Stimulated activated CD8-positive, alpha-beta memory T cell treated with anti-CD3 and anti-CD28 coated beads, Interleukin-4, amount 100 ng/mL, for 48 hours (primary cell): Measurements from ENCODE around the gene AKAP6.
"Not testable (repeated sequence)": the region's sequence is repeated elsewhere in the genome, so short reads cannot be mapped to it uniquely, and the experiment has no call there.

Experiments used
- DNase-seq: peaks from one replicate; pipeline ENCODE4 v3.0.0-alpha.2; 2020

Gene AKAP6

DNA sequence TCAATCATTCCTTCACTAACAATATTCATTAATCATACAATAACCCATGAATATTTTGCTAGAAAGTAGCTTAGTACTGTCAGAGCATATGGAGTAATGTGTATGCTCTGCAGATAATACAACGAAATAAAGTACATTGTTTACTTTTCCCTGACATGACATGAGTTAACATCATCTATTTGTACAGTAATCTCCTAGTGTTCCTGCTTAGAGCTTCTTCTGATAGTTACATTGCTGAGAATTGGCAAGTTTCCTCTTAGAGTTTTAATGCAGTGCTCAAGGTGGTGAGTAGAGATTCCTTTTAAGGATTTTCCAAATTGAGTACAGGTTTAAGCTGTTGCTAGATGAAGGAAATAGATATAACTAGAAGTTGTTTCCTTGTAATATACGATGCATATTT, 445.1 kb downstream of the AKAP6 start:
- no peak for DNase-seq

GRCh38 chr14:32779840-32780239, 450.7 kb downstream of the AKAP6 start:
- no peak for DNase-seq

DNA sequence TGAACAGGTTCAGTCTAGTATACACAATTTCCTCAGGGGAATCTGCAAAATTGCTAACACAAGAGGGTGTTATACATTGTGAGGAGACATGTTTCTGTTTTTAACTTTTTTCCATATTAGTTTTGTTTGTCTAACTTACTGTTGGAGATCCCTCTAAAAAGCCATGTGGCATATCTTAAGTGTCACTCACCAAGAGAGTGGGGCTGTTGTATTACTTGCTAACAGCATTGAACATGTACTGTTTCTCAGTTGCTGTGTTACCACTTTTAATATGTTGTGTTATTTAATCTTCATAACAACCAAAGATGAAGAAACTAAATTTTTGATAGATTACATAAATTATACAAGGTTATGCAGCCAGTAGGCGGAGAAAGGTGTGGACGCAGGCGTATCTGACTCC, 455.3 kb downstream of the AKAP6 start:
- DNase-seq: no peak

DNA sequence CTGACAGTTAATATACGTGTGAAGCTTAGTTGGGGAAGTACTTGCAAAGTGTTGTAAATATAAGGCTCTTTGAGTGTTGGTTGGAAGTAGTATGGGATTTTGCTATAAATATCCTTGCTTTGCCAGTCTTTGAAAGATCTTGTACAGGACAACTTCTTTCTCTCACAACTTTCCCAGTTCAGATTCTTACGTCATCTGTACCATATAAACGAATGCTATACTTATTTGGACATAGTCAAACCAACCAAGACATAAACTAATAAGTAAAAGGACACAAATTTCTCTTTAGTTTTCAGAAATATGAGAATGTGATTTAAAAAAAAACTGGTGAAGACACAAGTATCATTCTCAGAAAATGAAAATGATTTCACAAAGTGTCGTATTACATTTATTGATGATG, 456.5 kb downstream of the AKAP6 start:
- DNase-seq: no peak

- DNase-seq: no peak
Measured at GRCh38 chr14:32786886-32787285, 457.8 kb downstream of the AKAP6 start.

DNA sequence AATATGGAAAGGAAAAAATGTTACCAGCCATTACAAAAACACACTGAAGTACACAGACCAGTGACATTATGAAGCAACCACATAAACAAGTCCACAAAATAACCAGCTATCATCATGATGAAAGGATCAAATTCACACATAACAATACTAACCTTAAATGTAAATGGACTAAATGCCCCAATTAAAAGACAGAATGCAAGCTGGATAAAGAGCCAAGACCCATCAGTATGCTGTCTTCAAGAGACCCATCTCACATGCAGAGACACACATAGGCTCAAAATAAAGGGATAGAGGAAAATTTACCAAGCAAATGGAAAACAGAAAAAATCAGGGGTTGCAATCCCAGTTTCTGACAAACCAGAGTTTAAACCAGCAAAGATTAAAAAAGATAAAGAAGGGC, 463.9 kb downstream of the AKAP6 start:
- not testable (repeated sequence) for DNase-seq

DNA sequence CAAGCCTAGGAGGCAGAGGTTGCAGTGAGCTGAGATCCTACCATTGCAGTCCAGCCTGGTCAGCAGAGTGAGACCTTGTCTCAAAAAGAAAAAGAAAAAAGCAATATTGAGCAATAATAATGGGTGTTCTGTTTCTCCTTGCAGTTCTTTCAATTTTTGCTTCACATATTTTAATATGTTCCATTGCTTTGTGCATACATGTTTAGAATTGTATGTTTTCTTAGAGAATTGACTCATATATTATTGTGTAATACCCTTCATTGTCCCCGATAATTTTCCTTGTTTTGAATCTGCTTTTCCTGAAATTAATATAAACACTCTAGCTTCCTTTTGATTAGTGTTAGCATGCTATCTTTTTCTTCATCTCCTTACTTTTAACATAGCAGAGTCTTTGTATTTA, 471.2 kb downstream of the AKAP6 start:
- no peak for DNase-seq

GRCh38 chr14:32802295-32802694, 473.2 kb downstream of the AKAP6 start:
- no peak for DNase-seq

DNA sequence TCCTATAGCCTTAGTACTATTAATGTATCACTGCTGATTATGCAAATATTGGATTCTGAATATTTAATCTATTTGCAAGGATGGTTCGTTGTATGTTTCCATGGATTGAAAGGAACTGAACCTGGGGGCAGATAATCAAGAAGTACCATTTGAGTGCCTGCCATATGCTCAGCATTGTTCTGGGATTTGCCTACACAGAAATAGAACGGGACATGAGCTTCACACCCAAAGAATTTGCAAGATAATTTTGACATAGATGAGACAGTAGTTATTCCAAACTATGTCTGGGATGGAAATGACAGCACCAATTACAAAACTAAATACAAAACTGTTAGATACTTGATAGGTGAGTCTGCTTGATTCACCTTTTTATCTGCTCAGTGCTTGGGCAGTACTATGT, 476.9 kb downstream of the AKAP6 start:
- DNase-seq: no peak

GRCh38 chr14:32808644-32809043, 479.5 kb downstream of the AKAP6 start:
- DNase-seq: no peak

- DNase-seq: no peak
Measured at GRCh38 chr14:32809255-32809654, 480.2 kb downstream of the AKAP6 start.

DNA sequence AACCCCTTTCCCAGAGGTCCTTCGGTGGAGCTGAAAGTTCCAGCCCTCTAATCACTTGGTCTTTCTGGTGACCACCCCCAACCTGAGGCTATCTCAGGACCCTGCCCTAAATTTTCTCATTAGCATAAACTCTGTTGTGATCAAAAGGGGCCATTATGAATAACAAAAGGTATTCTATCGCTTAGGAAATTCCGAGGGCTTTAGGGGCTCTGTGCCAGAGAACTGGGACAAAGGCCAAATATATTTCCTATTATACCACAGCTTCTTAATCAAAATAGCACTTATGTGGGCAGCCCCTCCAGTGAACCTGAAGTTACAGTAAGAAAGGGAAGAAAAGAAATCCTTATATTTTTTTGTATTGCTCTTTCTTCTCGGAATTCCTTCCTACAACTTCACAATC, 484.3 kb downstream of the AKAP6 start:
- no peak for DNase-seq

GRCh38 chr14:32814721-32815120, 485.6 kb downstream of the AKAP6 start:
- DNase-seq: no peak

DNA sequence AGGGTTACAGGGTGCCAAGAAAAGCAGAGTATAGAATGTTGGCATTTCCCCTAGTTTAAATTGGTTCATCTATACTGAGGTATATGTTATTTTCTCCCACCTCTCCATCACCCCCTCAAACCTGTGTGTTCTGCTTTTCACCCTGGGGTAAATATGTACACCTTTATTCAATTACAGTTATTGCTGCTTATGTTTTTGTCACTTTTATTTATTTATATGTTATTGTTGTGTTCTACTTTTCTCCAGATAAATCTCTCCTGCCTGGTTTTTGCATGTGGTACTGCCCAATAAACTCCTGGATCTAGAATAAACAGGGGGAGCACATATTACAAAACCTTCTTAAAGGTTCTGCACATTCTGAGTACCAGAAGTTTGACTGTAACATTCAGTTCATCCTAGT, 487.5 kb downstream of the AKAP6 start:
- DNase-seq: no peak

DNA sequence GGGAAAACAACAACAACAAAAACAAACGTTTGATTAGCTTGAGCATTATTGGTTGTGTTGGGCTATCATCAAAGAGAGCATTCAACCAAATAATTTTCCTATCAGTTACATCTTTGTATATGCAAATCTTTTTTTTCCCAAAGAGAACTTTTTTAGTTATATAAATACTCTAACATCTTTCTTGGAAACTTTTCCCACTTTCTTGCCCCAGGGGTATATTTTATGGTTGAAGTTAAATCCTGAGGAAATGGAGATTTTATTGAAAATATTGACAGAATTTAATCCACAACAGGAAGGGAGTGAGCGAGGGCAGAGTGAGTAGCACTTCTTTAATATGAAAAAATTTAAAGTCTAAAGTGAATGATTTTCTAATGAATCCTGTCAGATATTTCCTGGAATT, 488.7 kb downstream of the AKAP6 start:
- DNase-seq: no peak

GRCh38 chr14:32818581-32818980, 489.5 kb downstream of the AKAP6 start:
- DNase-seq: no peak

DNA sequence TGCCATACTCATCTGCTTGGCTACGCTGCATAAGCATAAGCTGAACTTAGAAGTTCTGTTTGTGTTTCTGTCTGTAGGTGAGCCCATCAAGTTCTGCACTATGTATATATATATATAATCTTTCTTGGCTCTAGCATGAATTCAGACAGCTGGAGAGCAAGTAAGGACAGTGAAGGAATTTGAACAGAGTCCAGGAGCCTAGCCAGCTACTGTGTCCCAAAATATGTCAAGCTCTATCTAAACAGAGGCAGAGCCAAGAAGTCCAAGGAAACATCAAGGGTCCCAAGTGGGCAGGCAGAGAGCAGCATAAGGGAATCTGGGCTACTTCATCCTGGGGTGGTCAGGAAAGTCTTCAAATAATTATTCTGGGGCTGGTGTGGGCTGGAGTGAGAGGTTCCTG, 491.1 kb downstream of the AKAP6 start:
- DNase-seq: no peak

- no peak for DNase-seq
Measured at GRCh38 chr14:32820682-32821081, 491.6 kb downstream of the AKAP6 start.

DNA sequence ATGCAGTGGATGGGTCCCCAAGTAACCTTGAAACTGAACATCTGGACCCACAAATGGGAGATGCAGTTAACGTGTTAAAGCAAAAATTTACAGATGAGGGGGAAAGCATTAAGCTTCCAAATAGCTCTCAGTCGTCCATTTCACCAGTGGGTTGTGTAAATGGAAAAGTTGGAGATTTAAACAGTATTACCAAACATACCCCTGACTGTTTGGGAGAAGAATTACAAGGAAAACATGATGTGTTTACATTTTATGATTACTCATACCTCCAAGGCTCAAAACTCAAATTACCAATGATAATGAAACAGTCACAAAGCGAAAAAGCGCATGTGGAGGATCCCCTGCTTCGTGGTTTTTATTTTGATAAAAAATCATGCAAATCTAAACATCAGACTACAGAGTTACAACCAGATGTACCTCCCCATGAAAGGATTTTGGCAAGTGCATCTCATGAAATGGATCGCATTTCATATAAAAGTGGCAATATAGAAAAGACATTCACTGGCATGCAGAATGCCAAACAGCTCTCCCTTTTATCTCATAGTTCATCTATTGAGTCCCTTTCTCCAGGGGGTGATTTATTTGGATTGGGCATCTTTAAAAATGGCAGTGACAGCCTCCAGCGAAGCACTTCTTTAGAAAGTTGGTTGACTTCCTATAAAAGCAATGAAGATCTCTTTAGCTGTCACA, 493.0 kb downstream of the AKAP6 start:
- no peak for DNase-seq

- no peak for DNase-seq
Measured at GRCh38 chr14:32823706-32824105, 494.6 kb downstream of the AKAP6 start.

DNA sequence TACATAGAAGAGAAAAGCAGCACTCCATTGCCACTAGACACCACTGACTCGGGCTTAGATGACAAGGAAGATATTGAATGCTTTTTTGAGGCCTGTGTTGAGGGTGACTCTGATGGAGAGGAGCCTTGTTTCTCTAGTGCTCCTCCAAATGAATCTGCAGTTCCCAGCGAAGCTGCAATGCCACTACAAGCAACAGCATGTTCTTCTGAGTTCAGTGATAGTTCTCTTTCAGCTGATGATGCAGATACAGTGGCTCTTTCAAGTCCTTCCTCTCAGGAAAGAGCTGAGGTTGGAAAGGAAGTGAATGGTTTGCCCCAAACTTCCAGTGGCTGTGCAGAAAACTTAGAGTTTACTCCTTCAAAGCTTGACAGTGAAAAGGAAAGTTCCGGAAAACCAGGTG, 495.1 kb downstream of the AKAP6 start:
- DNase-seq: no peak

GRCh38 chr14:32825058-32825457, 496.0 kb downstream of the AKAP6 start:
- DNase-seq: no peak

- no peak for DNase-seq
Measured at GRCh38 chr14:32826404-32827082, 497.4 kb downstream of the AKAP6 start.

DNA sequence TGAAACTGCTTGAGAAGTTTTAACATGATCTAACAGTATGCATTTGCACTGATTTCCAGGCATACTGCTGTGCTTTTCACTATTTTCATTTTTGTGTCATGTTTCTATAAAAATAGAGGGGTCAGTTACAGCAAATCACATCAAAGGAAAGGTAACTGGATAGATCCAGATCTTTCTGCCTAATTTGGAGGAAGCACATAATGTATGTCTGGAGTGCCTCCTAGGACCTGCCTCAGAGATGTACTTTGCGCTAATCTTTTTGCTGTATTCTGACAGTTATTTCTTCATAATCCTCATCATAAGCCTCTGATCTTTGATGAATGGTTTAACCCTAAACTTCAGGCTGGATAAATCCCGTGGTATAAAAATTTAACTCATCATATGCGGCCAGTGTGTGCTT, 498.4 kb downstream of the AKAP6 start:
- DNase-seq: no peak

DNA sequence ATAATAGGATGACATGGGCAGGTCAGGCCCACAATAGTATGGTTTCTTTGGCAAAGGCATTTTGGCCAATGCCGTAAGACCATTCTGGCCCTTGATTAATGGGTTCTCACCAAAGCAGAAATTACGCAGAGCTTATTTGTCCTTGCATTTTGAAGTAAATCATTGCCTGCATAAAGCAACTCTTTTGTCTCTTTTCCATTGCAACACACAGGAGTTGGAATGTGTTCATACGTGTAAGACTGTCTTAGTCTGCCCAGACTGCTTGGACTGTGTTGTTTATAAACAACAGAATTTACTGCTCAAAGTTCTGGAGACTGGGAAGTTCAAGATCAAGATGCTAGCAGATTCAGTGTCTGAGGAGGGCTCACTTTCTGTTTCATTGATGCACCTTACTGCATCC, 506.8 kb downstream of the AKAP6 start:
- DNase-seq: no peak
